A549 (cell line): ENCODE data around the gene MRPL11. TPM values are rescaled to one million over a fixed set of nuclear protein-coding genes. Genes with fewer than 3 reads are reported as not detected.
"Not testable (repeated sequence)": the region's sequence is repeated elsewhere in the genome, so short reads cannot be mapped to it uniquely, and the experiment has no call there.

Experiments used
- ATAC-seq, 2 experiments: fragments of 200-7000 bp in 1 of 2; fragments of >200 bp in 1 of 2; cut with Nextera tagmentation in 1 of 2; cut with Tn5 transposase in 1 of 2; 3 replicates each; pipeline versions ENCODE4 v1.8.0 to v1.9.1; 2018 to 2020; ENCODE audit warnings: mild to moderate bottlenecking in 1 of 2, moderate library complexity in 1 of 2
- CTCF ChIA-PET: fragments of 300-600 bp; sonication (Branson Sonifier 250); formaldehyde crosslinking; extraction: SDS; loops from one replicate; lab custom pipeline; 2021; ENCODE audit warnings: antibody characterized with exemption, inconsistent platforms; lab: Yijun Ruan, JAX
- POLR2A ChIA-PET: fragments of 350-600 bp; formaldehyde crosslinking; extraction: SDS; loops from one replicate; lab custom pipeline; 2021; ENCODE audit warnings: antibody characterized with exemption, inconsistent platforms; lab: Yijun Ruan, JAX
- DNase-seq, 2 experiments: peaks; one replicate each; pipeline versions ENCODE4 v3.0.0 to v3.0.0-alpha.2; 2011 to 2016; ENCODE audit warnings: low read depth in 1 of 2, low spot score in 1 of 2
- FAIRE-seq: peaks from 2 replicates; lab custom pipeline; 2011; peaks lifted over from hg19 to GRCh38; lab: Jason Lieb, UNC
- H3K27ac ChIP-seq, 2 experiments: fragments of >200 bp; sonication (Bioruptor Twin); formaldehyde crosslinking; 3 replicates each; pipeline ENCODE4 v1.5.1; 2016 to 2017
- H3K4me1 ChIP-seq: fragments of >200 bp; sonication (Bioruptor Twin); formaldehyde crosslinking; 3 replicates; pipeline ENCODE4 v1.6.1; 2016
- H3K4me2 ChIP-seq: fragments of >200 bp; sonication (Bioruptor Twin); formaldehyde crosslinking; 3 replicates; pipeline ENCODE4 v1.6.1; 2016
- H3K4me3 ChIP-seq: fragments of >200 bp; sonication (Bioruptor Twin); formaldehyde crosslinking; 3 replicates; pipeline ENCODE4 v1.5.1; 2016
- H3K9me3 ChIP-seq: fragments of >200 bp; sonication (Bioruptor Twin); formaldehyde crosslinking; 3 replicates; pipeline ENCODE4 v1.6.1; 2016
- EHMT2 ChIP-seq: fragments of 200-600 bp; sonication (generic); IDR thresholded peaks from 2 replicates; pipeline ENCODE4 v1.6.1; 2016; ENCODE audit warnings: antibody characterized with exemption, low read depth, mild to moderate bottlenecking, moderate library complexity
- FOXS1 ChIP-seq: fragments of 250-450 bp; sonication (Bioruptor Pico); IDR thresholded peaks from 2 replicates; pipeline ENCODE4 v1.5.0; 2020; ENCODE audit warnings: mild to moderate bottlenecking, moderate library complexity
- GATA3 ChIP-seq: IDR thresholded peaks from 2 replicates; pipeline ENCODE4 v1.6.1; 2012; ENCODE audit warnings: borderline replicate concordance
- HEYL ChIP-seq: fragments of 250-450 bp; sonication (Bioruptor Pico); IDR thresholded peaks from 2 replicates; pipeline ENCODE4 v1.8.0; 2021; ENCODE audit warnings: mild to moderate bottlenecking, moderate library complexity
- KDM5A ChIP-seq: fragments of 200-600 bp; sonication (generic); IDR thresholded peaks from 2 replicates; pipeline ENCODE4 v1.6.1; 2016; ENCODE audit warnings: antibody characterized with exemption, mild to moderate bottlenecking
- NFE2L2 ChIP-seq: fragments of 150-350 bp; conservative IDR thresholded peaks from 2 replicates; pipeline ENCODE4 v1.6.1; 2014; ENCODE audit warnings: low read length
- POLR2A ChIP-seq: IDR thresholded peaks from 2 replicates; pipeline ENCODE4 v1.6.1; 2012; ENCODE audit warnings: mild to moderate bottlenecking, low read length
- RAD21 ChIP-seq, 2 experiments: fragments of >200 bp in 1 of 2; sonication (Bioruptor Twin) in 1 of 2; formaldehyde crosslinking in 1 of 2; IDR thresholded peaks in 1 of 2; conservative IDR thresholded peaks in 1 of 2; 2 replicates in 1 of 2; 3 replicates in 1 of 2; pipeline ENCODE4 v1.6.1; 2012 to 2018; ENCODE audit warnings: inconsistent platforms in 1 of 2
- RNF2 ChIP-seq: fragments of 200-600 bp; sonication (generic); IDR thresholded peaks from 2 replicates; pipeline ENCODE4 v1.6.1; 2016; ENCODE audit warnings: low read depth, mild to moderate bottlenecking, antibody characterized with exemption, moderate library complexity, borderline replicate concordance
- SMC3 ChIP-seq: fragments of >200 bp; sonication (Bioruptor Twin); formaldehyde crosslinking; IDR thresholded peaks from 3 replicates; pipeline ENCODE4 v1.6.1; 2018; ENCODE audit warnings: inconsistent platforms
- TFCP2L1 ChIP-seq: fragments of 250-450 bp; sonication (Bioruptor Pico); IDR thresholded peaks from 2 replicates; pipeline ENCODE4 v1.5.0; 2021; ENCODE audit warnings: mild to moderate bottlenecking
- ZFP36 ChIP-seq: fragments of 450-650 bp; IDR thresholded peaks from 2 replicates; pipeline ENCODE4 v1.6.1; 2014; ENCODE audit warnings: borderline replicate concordance; ENCODE audit not compliant: partially characterized antibody
- WGBS: methylation state at CpG from one replicate; pipeline ENCODE4 v1.1.6; 2017; ENCODE audit errors: missing lambda C conversion rate; 5-methylcytosine and 5-hydroxymethylcytosine counted together
- polyA plus RNA-seq, 4 experiments: library from polyadenylated mRNA; depleted of rRNA in 3 of 4; stranded (reverse); fragments of >200 nt; fragmentation: RNase III in 1 of 4; extraction: RNeasy Plus Mini Kit Qiagen cat#74134 plus additional on column Dnase treatment in 1 of 4; gene quantifications; 2 replicates in 3 of 4; 3 replicates in 1 of 4; pipeline ENCODE4 v1.2.3, GENCODE V29; 2011 to 2017
- TF ChIP-seq, protein P1 (sequence below): fragments of 200-600 bp; sonication (generic); IDR thresholded peaks from 2 replicates; pipeline ENCODE4 v1.6.1; 2016; ENCODE audit warnings: antibody characterized with exemption, mild to moderate bottlenecking, moderate library complexity
- TF ChIP-seq, protein P2 (sequence below): fragments of 250-450 bp; sonication (Bioruptor Pico); IDR thresholded peaks from 2 replicates; pipeline ENCODE4 v1.5.0; 2021; ENCODE audit warnings: mild to moderate bottlenecking, moderate library complexity, borderline replicate concordance

MRPL11 gene
- polyA plus RNA-seq, 2 of the 4 experiments (the other 2 are of a cell fraction) = 62.9 to 73.8 TPM

DNA sequence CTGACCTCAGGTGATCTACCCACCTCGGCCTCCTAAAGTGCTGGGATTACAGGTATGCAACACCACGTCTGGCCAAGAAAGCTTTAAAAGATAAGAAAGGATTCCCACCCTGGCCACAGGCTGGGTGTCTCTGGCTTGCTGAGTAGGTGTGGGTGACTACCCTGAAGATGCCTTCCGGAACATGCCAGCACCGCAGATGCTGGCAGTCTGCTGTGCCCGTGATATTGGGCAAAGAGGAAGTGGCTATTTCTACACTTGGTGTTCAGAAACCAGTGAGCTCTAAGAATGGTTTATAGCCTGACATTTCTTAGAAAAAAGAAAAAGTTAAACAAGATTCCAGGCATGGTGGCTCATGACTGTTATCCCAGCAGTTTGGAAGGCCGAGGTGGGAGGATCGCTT, 6.1 kb downstream of the MRPL11 start:
- no peaks in the 10 kb centered on the region for H3K9me3 ChIP-seq
- POLR2A ChIA-PET = no interaction called here
- WGBS = 91% methylated on average over 7 of the region's 7 CpGs
- no peak overlapping the region for H3K4me3 ChIP-seq
- DNase-seq = no peak
- H3K4me1 ChIP-seq = peaks cover 2% of the 10 kb centered on the region; the same call in 2 of the 3 replicates
- FAIRE-seq = no peak
- TF ChIP-seq EHMT2 = no peak
- TF ChIP-seq, protein P1, sequence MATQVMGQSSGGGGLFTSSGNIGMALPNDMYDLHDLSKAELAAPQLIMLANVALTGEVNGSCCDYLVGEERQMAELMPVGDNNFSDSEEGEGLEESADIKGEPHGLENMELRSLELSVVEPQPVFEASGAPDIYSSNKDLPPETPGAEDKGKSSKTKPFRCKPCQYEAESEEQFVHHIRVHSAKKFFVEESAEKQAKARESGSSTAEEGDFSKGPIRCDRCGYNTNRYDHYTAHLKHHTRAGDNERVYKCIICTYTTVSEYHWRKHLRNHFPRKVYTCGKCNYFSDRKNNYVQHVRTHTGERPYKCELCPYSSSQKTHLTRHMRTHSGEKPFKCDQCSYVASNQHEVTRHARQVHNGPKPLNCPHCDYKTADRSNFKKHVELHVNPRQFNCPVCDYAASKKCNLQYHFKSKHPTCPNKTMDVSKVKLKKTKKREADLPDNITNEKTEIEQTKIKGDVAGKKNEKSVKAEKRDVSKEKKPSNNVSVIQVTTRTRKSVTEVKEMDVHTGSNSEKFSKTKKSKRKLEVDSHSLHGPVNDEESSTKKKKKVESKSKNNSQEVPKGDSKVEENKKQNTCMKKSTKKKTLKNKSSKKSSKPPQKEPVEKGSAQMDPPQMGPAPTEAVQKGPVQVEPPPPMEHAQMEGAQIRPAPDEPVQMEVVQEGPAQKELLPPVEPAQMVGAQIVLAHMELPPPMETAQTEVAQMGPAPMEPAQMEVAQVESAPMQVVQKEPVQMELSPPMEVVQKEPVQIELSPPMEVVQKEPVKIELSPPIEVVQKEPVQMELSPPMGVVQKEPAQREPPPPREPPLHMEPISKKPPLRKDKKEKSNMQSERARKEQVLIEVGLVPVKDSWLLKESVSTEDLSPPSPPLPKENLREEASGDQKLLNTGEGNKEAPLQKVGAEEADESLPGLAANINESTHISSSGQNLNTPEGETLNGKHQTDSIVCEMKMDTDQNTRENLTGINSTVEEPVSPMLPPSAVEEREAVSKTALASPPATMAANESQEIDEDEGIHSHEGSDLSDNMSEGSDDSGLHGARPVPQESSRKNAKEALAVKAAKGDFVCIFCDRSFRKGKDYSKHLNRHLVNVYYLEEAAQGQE = no peak
- TF ChIP-seq, protein P2, sequence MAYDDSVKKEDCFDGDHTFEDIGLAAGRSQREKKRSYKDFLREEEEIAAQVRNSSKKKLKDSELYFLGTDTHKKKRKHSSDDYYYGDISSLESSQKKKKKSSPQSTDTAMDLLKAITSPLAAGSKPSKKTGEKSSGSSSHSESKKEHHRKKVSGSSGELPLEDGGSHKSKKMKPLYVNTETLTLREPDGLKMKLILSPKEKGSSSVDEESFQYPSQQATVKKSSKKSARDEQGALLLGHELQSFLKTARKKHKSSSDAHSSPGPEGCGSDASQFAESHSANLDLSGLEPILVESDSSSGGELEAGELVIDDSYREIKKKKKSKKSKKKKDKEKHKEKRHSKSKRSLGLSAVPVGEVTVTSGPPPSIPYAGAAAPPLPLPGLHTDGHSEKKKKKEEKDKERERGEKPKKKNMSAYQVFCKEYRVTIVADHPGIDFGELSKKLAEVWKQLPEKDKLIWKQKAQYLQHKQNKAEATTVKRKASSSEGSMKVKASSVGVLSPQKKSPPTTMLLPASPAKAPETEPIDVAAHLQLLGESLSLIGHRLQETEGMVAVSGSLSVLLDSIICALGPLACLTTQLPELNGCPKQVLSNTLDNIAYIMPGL (CRISPR knock-in tag) = no peak
- no peak for TF ChIP-seq NFE2L2
- no peak for TF ChIP-seq ZFP36
- TF ChIP-seq SMC3 = no peak
- no peak for TF ChIP-seq RNF2
- no peak for TF ChIP-seq POLR2A
- no peak for TF ChIP-seq HEYL (CRISPR knock-in tag)
- TF ChIP-seq KDM5A = no peak
- TF ChIP-seq FOXS1 (CRISPR knock-in tag) = no peak
- no peak for TF ChIP-seq RAD21 (conservative IDR thresholded peaks at IDR 0.05 in 1 of 2, IDR thresholded peaks at IDR 0.05 in 1 of 2)
- TF ChIP-seq GATA3 = no peak
- no peak for TF ChIP-seq TFCP2L1 (CRISPR knock-in tag)
- CTCF ChIA-PET = interaction anchor here (0.7 to 48.5 kb wide), 2 partner anchors 9 to 30 kb away, joined by 3 to 1614 read pairs; partner anchors contain the start of gene NPAS4
- H3K27ac ChIP-seq = no peak overlapping the region
- H3K4me2 ChIP-seq = no peak overlapping the region
- no peak for ATAC-seq

DNA sequence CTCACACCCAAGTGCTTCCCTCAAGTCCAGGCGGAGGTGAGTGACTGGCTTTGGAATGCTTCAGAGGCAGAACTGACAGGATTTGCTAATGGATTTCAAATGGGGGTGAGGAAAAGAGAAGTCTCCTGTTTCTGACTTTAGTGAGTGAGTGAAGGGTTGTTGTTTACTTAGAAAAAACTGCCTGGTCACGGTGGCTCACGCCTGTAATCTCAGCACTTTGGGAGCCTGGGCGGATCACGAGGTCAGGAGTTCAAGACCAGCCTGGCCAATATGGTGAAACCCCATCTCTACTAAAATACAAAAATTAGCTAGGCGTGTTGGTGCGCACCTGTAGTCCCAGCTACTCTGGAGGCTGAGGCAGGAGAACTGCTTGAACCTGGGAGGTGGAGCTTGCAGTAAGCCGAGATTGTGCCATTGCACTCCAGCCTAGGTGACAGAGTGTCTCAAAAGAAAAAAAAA, 6.7 kb downstream of the MRPL11 start:
- CTCF ChIA-PET = interaction anchor here (0.7 to 48.5 kb wide), 3 partner anchors 10 to 426 kb away, joined by 3 to 1614 read pairs (median 3); partner anchors contain the start of gene NPAS4
- H3K4me1 ChIP-seq, H3K4me2 ChIP-seq, FAIRE-seq, H3K4me3 ChIP-seq, DNase-seq, H3K27ac ChIP-seq, H3K9me3 ChIP-seq, POLR2A ChIA-PET, ATAC-seq: not testable (repeated sequence)
- WGBS = 82% methylated on average over 8 of the region's 8 CpGs

DNA sequence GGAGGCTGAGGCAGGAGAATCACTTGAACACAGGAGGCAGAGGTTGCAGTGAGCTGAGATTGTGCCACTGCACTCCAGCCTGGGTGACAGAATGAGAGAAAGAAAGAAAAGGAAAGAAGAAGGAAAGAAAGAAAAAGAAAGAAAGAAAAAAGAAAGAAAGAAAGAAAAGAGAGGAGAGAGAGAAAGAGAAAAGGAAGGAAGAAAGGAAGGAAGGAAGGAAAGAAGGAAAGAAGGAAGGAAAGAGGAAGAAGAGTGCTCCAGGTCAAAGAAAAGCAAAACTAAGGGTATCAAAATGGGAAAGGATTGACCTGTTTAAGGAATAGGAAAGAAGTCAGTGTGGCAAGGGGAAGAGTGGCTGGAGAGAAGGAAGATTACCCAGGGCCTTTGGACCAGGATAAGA, 7.4 kb downstream of the MRPL11 start:
- CTCF ChIA-PET = interaction anchor here (0.8 to 57.7 kb wide), 9 partner anchors 13 to 256 kb away, joined by 3 to 1614 read pairs (median 3); partner anchors contain the start of genes DPP3, MRPL11 and NPAS4
- FAIRE-seq, ATAC-seq, H3K4me2 ChIP-seq, H3K9me3 ChIP-seq, POLR2A ChIA-PET, H3K4me1 ChIP-seq, DNase-seq, H3K27ac ChIP-seq, H3K4me3 ChIP-seq: not testable (repeated sequence)
